Activated CD4-positive, alpha-beta T cell treated with anti-CD3 and anti-CD28 coated beads, Interleukin-2, amount 50 U/mL, for 16 hours (primary cell): ENCODE measurements around the gene ADAM33.
A peak's percentile ranks its signal among the peaks of the same experiment; 100 is the strongest.

Source experiments
- DNase-seq: peaks from one replicate; pipeline ENCODE4 v3.0.0-alpha.2; 2020

ADAM33 gene

DNA sequence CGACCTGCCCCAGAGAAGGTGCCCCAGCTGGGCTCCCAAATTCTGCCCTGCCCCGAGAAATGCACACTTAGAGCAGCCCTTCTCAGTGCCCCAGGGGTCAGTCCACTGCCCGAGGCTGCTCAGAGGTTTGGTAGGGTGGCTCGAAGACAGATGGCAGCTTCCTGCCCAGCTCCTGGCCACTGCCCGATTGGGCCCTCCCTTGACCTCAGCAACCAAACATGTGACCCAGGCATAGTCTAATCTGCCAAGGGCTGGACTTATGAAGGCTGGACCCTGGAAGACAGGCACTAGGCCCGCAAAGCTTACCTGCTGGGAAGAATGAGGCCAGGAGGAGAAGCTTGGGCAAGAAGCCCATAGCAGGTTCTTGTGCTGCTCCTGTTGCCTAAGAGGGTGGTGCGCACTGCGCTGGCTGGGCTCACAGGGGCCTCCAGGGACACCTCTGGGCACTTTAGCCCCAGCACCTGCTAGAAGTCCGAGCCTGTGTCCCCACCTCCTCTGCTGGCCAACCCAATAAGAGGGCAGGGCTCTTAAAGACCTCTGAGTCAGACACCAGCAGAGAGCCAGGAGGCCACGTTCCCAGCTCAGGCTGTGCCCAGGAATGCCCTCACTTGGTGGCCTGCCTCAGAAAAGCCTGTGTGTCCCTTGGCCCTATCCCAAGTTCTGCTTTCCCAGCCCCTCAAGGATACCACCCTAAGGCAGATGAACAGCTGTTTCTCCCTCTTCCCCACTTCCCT, 25.1 kb upstream of the ADAM33 start:
- no peak for DNase-seq

DNA sequence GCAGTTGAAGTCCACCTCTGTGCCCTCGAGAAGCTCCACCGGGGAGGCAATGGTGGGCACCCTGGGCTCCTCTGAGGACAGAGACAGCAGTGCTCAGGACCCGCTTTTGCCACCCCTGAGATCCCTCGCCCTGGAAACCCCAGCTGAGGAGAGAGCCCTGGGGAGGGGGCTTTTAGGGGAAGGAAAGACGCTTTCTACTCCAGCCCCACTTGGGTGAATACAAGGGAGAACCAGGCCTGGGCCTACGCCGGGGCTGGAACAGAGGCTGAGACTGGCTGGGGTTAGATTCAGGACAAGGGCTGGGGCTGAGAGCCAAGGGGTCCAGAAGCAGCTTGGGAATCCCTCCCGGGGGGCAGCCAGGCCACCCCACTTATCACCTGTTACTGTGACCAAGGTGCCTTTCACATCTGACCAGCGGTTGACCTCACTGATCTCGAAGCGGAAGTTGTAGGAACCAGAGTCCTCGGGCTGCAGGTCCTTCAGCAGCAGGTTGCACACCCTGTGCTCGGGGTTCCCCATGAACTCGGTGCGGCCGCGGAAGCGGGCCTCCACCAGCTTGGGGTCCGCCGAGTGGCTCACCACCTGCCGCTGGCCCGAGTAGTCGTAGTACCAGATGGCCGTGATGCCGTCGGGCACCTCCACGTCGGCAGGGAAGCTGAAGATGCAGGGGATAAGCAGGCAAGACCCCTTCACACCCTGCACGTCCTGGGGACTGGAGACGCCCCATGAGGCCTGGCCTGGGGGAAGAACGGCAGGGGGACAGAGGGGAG, 24.3 kb upstream of the ADAM33 start:
- no peak for DNase-seq

DNA sequence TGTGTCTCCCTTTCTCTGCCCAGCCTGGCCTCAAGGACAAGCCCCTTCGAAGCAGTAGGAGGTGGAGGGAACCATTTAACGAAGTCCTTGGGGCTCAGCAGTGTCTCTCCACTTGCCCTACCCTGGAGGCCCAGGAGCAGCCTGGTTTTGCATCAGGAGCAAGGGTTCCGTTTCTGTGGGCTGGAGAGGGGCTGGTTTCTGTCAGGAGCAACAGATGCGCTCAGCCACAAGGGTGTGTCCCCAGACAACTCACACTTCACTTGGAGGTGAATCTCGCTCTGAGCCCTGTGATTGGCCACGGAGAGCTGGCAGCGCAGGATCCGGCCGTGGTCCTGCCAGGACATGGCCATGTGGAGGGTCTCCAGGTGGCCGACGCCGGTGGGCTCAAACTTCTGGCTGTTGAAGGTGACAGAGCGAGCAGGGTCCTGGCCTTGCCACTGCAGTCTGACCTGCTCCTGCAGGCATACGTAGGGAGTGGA, 23.7 kb upstream of the ADAM33 start:
- no peak for DNase-seq

DNA sequence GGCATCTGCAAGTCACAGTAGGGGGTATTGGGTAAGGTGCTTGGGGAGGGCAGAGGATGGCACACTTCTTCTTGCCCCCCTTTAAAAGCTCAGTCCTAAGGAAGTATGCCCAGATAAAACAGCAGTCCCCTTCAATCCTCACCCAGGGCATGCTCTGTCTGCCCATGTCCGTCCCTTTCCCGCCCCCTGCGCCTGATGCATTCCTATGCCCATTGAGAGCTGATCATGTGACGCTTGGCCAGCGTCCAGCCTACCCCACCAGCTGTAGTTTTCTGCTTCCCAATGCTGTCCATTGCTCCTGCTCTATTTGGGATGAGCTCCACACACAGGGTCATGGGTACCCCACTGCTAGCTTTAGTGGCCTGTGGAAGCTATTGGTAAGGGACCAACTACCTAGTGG, 22.3 kb upstream of the ADAM33 start:
- DNase-seq = no peak

DNA sequence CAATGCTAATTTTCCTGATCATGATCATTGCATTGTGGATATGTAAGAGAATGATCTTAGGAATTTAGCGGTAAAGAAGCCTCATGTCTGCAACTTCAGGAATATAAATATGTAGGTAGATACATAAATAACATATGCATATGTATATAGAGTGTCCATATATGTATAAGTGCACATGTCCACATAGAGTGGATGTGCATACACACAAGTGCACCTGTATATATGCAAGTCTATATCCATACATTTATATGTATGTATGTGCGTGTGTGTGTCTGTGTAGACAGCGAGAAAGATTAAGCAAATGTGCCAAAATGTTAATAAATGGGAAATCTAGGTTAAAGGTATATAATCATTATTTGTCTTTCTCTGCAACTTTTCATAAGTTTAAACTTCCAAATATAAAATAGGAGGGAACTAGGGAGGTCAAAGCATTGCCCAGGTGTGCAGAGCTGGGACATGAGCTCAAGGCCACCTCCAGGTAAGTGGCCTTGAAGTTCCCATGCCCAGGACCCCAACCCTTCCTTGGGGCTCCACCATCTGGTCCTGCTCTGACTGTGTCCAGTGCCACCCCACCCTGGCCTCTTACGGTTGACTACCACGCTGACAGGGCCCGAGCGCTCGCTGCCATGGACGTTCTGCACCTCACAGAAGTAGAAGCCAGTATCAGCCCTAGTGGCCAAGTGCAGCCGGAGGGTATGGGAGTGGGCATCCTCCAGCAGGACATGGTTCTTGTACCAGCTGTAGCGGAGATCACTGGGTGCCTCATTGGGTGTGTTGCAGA, 21.0 kb upstream of the ADAM33 start:
- DNase-seq = no peak

- DNase-seq = no peak
Observed at GRCh38 chr20:3701061-3701998, 19.5 kb upstream of the ADAM33 start.

DNA sequence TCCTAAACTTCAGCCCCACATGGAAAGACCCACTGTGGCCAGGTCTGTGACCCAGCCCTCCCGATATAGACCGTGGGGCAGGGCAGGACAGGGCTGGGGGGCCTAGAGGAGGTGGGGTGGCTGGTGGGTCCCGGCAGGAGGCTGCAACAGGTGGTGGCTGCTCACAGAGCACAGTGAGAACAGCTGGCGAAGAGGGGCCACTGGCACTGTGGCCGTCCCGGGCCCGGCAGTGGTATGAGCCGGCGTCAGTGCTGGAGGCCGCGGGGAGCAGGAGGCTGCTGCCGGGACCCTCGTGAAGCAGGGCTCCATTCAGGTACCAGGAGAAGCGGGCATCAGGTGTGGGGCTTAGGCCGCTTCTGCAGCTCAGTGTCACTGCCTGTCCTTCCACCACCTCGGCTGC, 17.2 kb upstream of the ADAM33 start:
- no peak for DNase-seq

DNA sequence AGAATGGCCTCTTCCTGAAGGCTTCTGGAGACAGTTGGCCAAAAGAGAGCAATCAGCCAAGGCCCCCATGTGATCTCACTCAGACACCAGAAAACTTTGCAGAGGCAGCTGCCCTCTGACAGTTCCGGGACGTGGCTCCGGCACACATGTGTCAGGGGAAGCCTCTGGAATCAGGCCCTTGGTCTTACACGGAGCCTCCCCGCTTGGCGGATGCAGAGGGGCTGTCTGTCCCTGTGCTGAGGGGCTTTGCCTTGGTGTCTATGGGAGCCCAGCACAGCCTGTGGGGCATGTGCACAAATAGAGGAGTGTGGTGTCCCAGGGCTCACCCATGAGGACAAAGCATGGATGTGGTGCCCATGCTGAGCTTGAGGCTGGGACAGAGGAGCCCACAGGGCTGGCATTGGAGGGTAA, 16.8 kb upstream of the ADAM33 start:
- DNase-seq = no peak

DNA sequence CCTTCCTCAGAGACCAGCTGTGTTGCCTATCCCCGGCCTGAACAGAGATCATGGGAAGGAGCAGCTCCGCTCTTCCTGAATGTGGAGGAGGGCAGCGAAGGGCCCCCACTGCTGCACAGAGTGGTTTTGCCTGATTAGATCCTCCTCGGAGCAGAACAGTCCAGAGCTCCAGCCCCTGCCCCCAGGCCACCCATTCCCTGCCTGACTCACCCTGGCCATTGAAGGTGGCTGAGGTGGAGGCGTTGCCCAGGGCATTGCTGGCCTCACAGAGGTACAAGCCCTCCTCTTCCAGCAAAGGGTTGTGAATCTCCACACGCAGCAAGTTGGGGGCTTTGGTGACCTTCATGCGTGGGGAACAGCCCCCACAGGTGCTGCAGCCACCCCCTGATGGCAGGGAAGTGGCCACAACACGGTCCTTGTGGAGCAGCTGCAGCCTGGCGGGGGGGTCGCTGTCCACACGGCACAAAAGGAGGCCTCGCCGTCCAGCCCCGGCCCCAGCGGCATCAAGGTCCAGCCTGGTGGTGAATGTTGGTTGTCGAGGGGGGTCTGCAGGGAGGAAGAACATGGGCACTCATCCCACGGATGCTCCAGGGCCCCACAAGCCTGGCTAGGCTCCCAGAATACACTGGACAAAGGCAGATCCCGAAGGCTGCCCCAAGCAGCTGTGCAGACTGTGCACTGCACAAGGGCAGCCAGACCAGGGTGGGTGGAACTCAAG, 15.9 kb upstream of the ADAM33 start:
- no peak for DNase-seq

GRCh38 chr20:3696745-3697587, 15.2 kb upstream of the ADAM33 start:
- DNase-seq = no peak

- DNase-seq = peak; percentile 16
Observed at GRCh38 chr20:3696200-3696599, 14.4 kb upstream of the ADAM33 start.

GRCh38 chr20:3694864-3695263, 13.1 kb upstream of the ADAM33 start:
- DNase-seq = no peak

DNA sequence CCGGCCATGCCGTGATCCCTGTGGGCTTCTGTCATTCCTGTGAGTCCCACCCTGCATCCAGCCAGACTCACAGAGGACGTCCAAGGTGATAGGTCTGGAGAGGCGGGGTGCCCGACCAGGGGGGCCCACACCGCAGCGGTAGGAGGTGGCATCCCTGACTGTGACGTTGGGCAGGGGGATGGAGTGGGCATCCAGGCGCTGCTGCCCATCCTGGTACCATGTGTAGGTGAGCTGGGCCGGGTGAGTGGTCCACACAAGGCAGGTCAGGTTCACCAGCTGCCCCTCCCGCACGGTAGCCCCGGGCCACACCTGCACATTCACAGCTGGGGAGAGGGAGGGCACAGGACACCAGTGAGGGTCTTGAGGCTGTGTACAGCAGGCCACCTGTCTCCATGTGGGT, 11.6 kb upstream of the ADAM33 start:
- DNase-seq = no peak

DNA sequence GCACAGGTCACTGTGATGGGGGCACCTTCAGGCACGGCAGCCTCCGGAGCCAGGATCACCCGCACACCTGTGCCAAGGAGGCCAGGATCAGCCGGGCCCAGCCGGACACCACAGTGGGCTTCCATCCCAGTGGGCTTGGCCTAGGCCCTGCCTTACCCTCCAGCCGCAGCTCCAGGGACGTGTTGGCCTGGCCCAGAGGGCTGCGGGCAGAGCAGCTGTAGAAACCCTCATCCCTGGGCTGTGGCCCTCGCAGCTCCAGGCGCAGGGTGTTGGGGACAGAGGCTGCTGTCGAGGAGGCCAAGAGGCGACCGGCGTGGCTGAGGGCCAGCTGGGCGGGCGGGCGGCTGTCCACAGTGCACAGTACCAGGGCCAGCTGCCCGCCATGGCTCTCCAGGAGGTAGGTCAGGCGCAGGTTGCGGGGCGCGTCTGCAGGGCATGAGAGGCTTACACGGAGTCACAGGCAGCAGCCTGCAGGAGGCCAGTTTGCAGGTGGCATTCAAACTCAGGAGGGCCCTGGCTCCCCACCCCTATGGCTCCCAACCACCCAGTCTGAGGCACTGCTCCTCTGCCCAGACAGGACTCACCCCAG, 11.0 kb upstream of the ADAM33 start:
- no peak for DNase-seq

GRCh38 chr20:3691897-3692296, 10.1 kb upstream of the ADAM33 start:
- no peak for DNase-seq

DNA sequence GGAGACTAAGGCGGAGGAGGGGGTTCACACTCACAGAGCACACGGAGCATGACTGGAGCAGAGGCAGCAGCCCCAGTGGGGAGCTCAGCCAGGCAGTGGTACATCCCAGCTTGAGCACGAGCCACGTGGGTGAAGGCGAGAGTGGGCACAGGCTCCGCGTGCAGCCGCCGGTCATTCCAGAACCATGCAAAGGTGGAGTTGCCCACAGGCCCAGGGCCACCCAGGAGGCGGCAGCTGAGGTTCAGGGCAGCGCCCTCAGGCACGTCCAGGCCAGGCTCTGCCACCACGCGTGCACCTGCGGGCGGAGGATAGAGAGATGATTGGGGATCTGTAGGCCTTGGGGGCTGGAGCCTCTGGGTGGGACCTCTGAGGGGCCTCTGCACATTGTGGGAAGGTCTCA, 9.5 kb upstream of the ADAM33 start:
- DNase-seq = no peak

DNA sequence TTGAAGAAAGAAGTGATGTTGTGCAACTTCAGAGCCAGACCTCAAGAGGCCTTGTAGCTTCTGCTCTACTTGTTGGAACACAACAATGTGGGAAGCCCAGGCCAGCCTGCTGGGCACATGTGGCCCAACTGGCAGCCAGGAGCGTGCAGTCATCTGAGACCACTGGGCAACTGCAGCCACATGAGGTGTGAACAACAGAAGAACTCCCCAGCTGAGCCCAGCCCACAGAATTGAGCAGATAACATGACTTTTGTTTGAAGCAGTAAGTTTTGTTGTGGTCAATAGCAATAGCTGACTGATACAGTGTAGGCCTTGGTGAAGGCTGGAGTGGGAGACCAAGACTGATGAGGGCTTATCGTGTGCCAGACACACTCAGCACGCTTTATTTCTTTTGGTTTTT, 8.6 kb upstream of the ADAM33 start:
- DNase-seq = no peak

GRCh38 chr20:3689978-3690377, 8.2 kb upstream of the ADAM33 start:
- no peak for DNase-seq

GRCh38 chr20:3687655-3688054, 5.8 kb upstream of the ADAM33 start:
- DNase-seq = no peak

- no peak for DNase-seq
Observed at GRCh38 chr20:3686867-3687321, 5.1 kb upstream of the ADAM33 start.
